H9 (cell line): ENCODE results near the gene OR56A1. TPM values are rescaled to one million over a fixed set of nuclear protein-coding genes. Genes with fewer than 3 reads are reported as not detected.

Source experiments
- DNase-seq: peaks from one replicate; pipeline ENCODE4 v3.0.0-alpha.2; 2017
- H2AFZ ChIP-seq: one replicate; pipeline ENCODE4 v1.6.1; 2013; ENCODE audit warnings: mild to moderate bottlenecking, low read length, control low read depth, moderate library complexity
- H2AK5ac ChIP-seq: 2 replicates; pipeline ENCODE4 v1.6.1; 2013; ENCODE audit warnings: low read length, control low read depth, mixed read lengths; ENCODE audit not compliant: insufficient read length
- H2BK120ac ChIP-seq: one replicate; pipeline ENCODE4 v1.6.1; 2013; ENCODE audit warnings: low read depth, mild to moderate bottlenecking, low read length, control low read depth, inconsistent platforms; ENCODE audit not compliant: poor library complexity, severe bottlenecking
- H2BK12ac ChIP-seq: 2 replicates; pipeline ENCODE4 v1.6.1; 2013; ENCODE audit warnings: low read length, control low read depth, mixed read lengths, low read depth; ENCODE audit not compliant: insufficient read length
- H2BK15ac ChIP-seq: 2 replicates; pipeline ENCODE4 v1.6.1; 2013; ENCODE audit warnings: low read depth, low read length, control low read depth
- H2BK20ac ChIP-seq: one replicate; pipeline ENCODE4 v1.6.1; 2013; ENCODE audit warnings: low read depth, mild to moderate bottlenecking, low read length, control low read depth, inconsistent platforms; ENCODE audit not compliant: poor library complexity, severe bottlenecking
- H2BK5ac ChIP-seq: 2 replicates; pipeline ENCODE4 v1.6.1; 2013; ENCODE audit warnings: low read length, control low read depth, mixed read lengths; ENCODE audit not compliant: insufficient read length
- H3K14ac ChIP-seq: 2 replicates; pipeline ENCODE4 v1.6.1; 2013; ENCODE audit warnings: low read length, control low read depth; ENCODE audit not compliant: insufficient read depth
- H3K18ac ChIP-seq: 2 replicates; pipeline ENCODE4 v1.6.1; 2013; ENCODE audit warnings: low read depth, mild to moderate bottlenecking, mixed read lengths, low read length, control low read depth; ENCODE audit not compliant: insufficient read length
- H3K23ac ChIP-seq: 2 replicates; pipeline ENCODE4 v1.6.1; 2013; ENCODE audit warnings: low read length, control low read depth, mixed read lengths, low read depth; ENCODE audit not compliant: insufficient read length
- H3K23me2 ChIP-seq: 2 replicates; pipeline ENCODE4 v1.6.1; 2013; ENCODE audit warnings: low read depth, mild to moderate bottlenecking, mixed read lengths, low read length, control low read depth; ENCODE audit not compliant: insufficient read length, poor library complexity, severe bottlenecking
- H3K27ac ChIP-seq: 2 replicates; pipeline ENCODE4 v1.5.1; 2013; ENCODE audit warnings: low read length, control low read depth, mixed read lengths, low read depth; ENCODE audit not compliant: insufficient read length
- H3K27me3 ChIP-seq: 2 replicates; pipeline ENCODE4 v1.6.1; 2013; ENCODE audit warnings: low read length, control low read depth, inconsistent platforms; ENCODE audit not compliant: insufficient read depth
- H3K4ac ChIP-seq: 2 replicates; pipeline ENCODE4 v1.6.1; 2013; ENCODE audit warnings: low read depth, mild to moderate bottlenecking, control low read depth, inconsistent platforms, low read length, moderate library complexity
- H3K4me1 ChIP-seq: 2 replicates; pipeline ENCODE4 v1.6.1; 2013; ENCODE audit warnings: low read length, control low read depth, inconsistent platforms; ENCODE audit not compliant: insufficient read depth
- H3K4me2 ChIP-seq: 2 replicates; pipeline ENCODE4 v1.6.1; 2013; ENCODE audit warnings: low read length, control low read depth, mixed read lengths; ENCODE audit not compliant: insufficient read length, insufficient read depth
- H3K56ac ChIP-seq: 2 replicates; pipeline ENCODE4 v1.6.1; 2013; ENCODE audit warnings: low read depth, mild to moderate bottlenecking, mixed read lengths, low read length, control low read depth; ENCODE audit not compliant: insufficient read length
- H3K79me1 ChIP-seq: 2 replicates; pipeline ENCODE4 v1.6.1; 2013; ENCODE audit warnings: low read depth, mild to moderate bottlenecking, moderate library complexity, low read length, control low read depth, inconsistent platforms; ENCODE audit not compliant: insufficient read depth, poor library complexity, severe bottlenecking
- H3K79me2 ChIP-seq: 2 replicates; pipeline ENCODE4 v1.6.1; 2013; ENCODE audit warnings: low read length, control low read depth, inconsistent platforms; ENCODE audit not compliant: insufficient read depth
- H3K9ac ChIP-seq: 2 replicates; pipeline ENCODE4 v1.6.1; 2013; ENCODE audit warnings: low read length, control low read depth, mixed read lengths; ENCODE audit not compliant: insufficient read length; ENCODE audit errors: extremely low read depth
- H3K9me3 ChIP-seq: one replicate; pipeline ENCODE4 v1.6.1; 2013; ENCODE audit warnings: low read depth, low read length, inconsistent platforms; ENCODE audit not compliant: control insufficient read depth
- H3T11ph ChIP-seq: one replicate; pipeline ENCODE4 v1.6.1; 2013; ENCODE audit warnings: mild to moderate bottlenecking, low read length, control low read depth, inconsistent platforms
- H4K20me1 ChIP-seq: one replicate; pipeline ENCODE4 v1.6.1; 2013; ENCODE audit not compliant: control insufficient read depth, insufficient read length, insufficient read depth
- H4K5ac ChIP-seq: 2 replicates; pipeline ENCODE4 v1.6.1; 2013; ENCODE audit warnings: low read depth, mild to moderate bottlenecking, mixed read lengths, low read length, control low read depth; ENCODE audit not compliant: insufficient read length
- H4K8ac ChIP-seq: replicated peaks from 2 replicates; pipeline ENCODE4 v1.6.1; 2013; ENCODE audit warnings: low read length, control low read depth, mixed read lengths, low read depth; ENCODE audit not compliant: insufficient read length
- H4K91ac ChIP-seq: 2 replicates; pipeline ENCODE4 v1.6.1; 2013; ENCODE audit warnings: low read depth, mild to moderate bottlenecking, moderate library complexity, mixed read lengths, low read length, control low read depth; ENCODE audit not compliant: insufficient read length
- H3K27ac Mint-ChIP-seq, 3 experiments: 2 replicates in 2 of 3; 3 replicates in 1 of 3; pipeline ENCODE4 v1.8.0; 2020 to 2021; ENCODE audit warnings: mixed read lengths in 3 of 3, mild to moderate bottlenecking in 1 of 3, moderate library complexity in 1 of 3
- H3K27me3 Mint-ChIP-seq: 2 replicates; pipeline ENCODE4 v1.8.0; 2021; ENCODE audit warnings: low read depth, mild to moderate bottlenecking, moderate library complexity, mixed read lengths
- H3K36me3 Mint-ChIP-seq, 3 experiments: 2 replicates in 2 of 3; 3 replicates in 1 of 3; pipeline ENCODE4 v1.8.0; 2020 to 2021; ENCODE audit warnings: low read depth in 3 of 3, mixed read lengths in 3 of 3; ENCODE audit not compliant: insufficient read depth in 1 of 3
- H3K4me1 Mint-ChIP-seq, 2 experiments: 2 replicates each; pipeline ENCODE4 v1.8.0; 2020; ENCODE audit warnings: mixed read lengths in 2 of 2
- H3K4me3 Mint-ChIP-seq, 2 experiments: 2 replicates in 1 of 2; 3 replicates in 1 of 2; pipeline ENCODE4 v1.8.0; 2020 to 2021; ENCODE audit warnings: mild to moderate bottlenecking in 2 of 2, mixed read lengths in 2 of 2, moderate library complexity in 1 of 2
- H3K9me3 Mint-ChIP-seq, 2 experiments: 2 replicates in 1 of 2; 3 replicates in 1 of 2; pipeline ENCODE4 v1.8.0; 2020; ENCODE audit warnings: mild to moderate bottlenecking in 2 of 2, mixed read lengths in 2 of 2, moderate library complexity in 1 of 2
- WGBS: extraction: QIAGEN DNeasy Blood & Tissue Kit; methylation state at CpG from one replicate; pipeline ENCODE4 v1.1.7; 2013; ENCODE audit warnings: missing lambda C conversion rate, low lambda C conversion rate, mixed read lengths; ENCODE audit not compliant: insufficient read length; ENCODE audit errors: extremely low coverage; 5-methylcytosine and 5-hydroxymethylcytosine counted together
- total RNA-seq: library from RNA; stranded (reverse); gene quantifications from 2 replicates; pipeline ENCODE4 v1.2.1, GENCODE V29; 2021
- TF ChIP-seq, protein P1 (sequence below): fragments of 200-600 bp; sonication (generic); conservative IDR thresholded peaks from 3 replicates; pipeline ENCODE4 v1.8.0; 2021; ENCODE audit warnings: antibody characterized with exemption, mild to moderate bottlenecking

The OR56A1 gene
- total RNA-seq, 1 experiment from 2014 or later: 0.07 TPM

DNA sequence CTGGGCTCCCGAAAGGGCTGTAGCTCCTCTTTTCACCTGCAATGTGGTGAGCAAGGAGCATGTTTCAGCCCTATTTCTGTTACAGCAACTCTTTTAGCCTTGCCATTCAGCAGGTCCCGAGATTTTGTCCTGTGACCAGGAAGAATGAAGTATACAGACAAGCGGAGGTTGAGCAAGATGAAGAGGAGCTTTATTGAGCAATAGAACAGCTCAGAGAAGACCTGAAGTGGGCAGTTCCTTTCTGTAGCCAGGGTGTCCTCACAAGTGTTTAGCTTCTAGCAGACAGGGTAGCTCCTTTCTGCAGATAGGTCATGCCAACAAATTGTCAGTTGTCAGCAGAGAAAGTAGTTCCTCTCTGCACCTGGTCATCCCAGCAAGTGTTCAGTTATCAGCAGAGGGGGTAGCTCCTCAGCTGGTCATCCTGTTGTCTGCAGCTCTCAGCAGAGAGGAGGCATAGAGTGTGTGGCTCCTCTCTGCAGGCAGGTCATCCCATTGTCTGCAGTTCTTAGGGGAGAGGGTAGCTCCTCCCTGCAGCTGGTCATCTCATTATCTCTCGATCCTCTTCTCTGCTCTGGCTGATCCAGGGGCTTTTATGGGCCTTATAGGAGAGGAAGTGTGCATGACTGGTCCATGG is 18.4 kb downstream of the OR56A1 start:
- no peak overlapping the region for H3K14ac ChIP-seq
- Mint-ChIP-seq H3K36me3 (no peaks in the 10 kb centered on the region), H3K9me3 (0 out of 5 replicates have a peak, but pooled peaks cover 0 to 2% of the 10 kb centered on the region in 2 experiments), H3K4me1 (peaks cover 3 to 4% of the 10 kb centered on the region in 2 experiments; a peak in 1 of 4 replicates), H3K27me3 (peaks cover 8% of the 10 kb centered on the region; the same call in 1 of the 2 replicates), H3K27ac (no peak overlapping the region), H3K4me3 (no peak overlapping the region)
- no peak overlapping the region for H2BK12ac ChIP-seq
- H3K56ac ChIP-seq: no peak overlapping the region
- DNase-seq: no peak
- H4K8ac ChIP-seq: no peak overlapping the region
- H2BK20ac ChIP-seq: no peak overlapping the region
- H3K9me3 ChIP-seq: no peaks in the 10 kb centered on the region
- H2BK5ac ChIP-seq: no peak overlapping the region
- no peak overlapping the region for H3K4me2 ChIP-seq
- H3K23me2 ChIP-seq: no peaks in the 10 kb centered on the region
- WGBS: no CpG with 5 or more reads among the region's 4 CpGs
- H3K18ac ChIP-seq: no peak overlapping the region
- no peak overlapping the region for H2BK15ac ChIP-seq
- H2AK5ac ChIP-seq: no peak overlapping the region
- no peak overlapping the region for H3T11ph ChIP-seq
- no peak overlapping the region for H2BK120ac ChIP-seq
- no peak overlapping the region for H3K27ac ChIP-seq
- no peaks in the 10 kb centered on the region for H3K79me2 ChIP-seq
- TF ChIP-seq, protein P1, sequence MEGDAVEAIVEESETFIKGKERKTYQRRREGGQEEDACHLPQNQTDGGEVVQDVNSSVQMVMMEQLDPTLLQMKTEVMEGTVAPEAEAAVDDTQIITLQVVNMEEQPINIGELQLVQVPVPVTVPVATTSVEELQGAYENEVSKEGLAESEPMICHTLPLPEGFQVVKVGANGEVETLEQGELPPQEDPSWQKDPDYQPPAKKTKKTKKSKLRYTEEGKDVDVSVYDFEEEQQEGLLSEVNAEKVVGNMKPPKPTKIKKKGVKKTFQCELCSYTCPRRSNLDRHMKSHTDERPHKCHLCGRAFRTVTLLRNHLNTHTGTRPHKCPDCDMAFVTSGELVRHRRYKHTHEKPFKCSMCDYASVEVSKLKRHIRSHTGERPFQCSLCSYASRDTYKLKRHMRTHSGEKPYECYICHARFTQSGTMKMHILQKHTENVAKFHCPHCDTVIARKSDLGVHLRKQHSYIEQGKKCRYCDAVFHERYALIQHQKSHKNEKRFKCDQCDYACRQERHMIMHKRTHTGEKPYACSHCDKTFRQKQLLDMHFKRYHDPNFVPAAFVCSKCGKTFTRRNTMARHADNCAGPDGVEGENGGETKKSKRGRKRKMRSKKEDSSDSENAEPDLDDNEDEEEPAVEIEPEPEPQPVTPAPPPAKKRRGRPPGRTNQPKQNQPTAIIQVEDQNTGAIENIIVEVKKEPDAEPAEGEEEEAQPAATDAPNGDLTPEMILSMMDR: no peak
- H4K91ac ChIP-seq: no peak overlapping the region
- no peak overlapping the region for H3K23ac ChIP-seq
- H3K79me1 ChIP-seq: no peaks in the 10 kb centered on the region
- no peak overlapping the region; the same call in 1 of the 2 replicates for H3K4ac ChIP-seq
- no peaks in the 10 kb centered on the region for H3K4me1 ChIP-seq
- no peak overlapping the region for H2AFZ ChIP-seq
- no peaks in the 10 kb centered on the region for H3K27me3 ChIP-seq
- H4K20me1 ChIP-seq: no peaks in the 10 kb centered on the region
- H4K5ac ChIP-seq: no peak overlapping the region
- no peak overlapping the region for H3K9ac ChIP-seq
